Lung (tissue), 12 donors: Measurements from ENCODE around the gene LMBR1. TPM values are rescaled to one million over a fixed set of nuclear protein-coding genes. Genes with fewer than 3 reads are reported as not detected.
"Not testable (repeated sequence)": the region's sequence is repeated elsewhere in the genome, so short reads cannot be mapped to it uniquely, and the experiment has no call there.

Experiments used
- ATAC-seq: fragments of 200-7000 bp; cut with Tn5 transposase; one replicate; pipeline ENCODE4 v1.9.1; 2020; ENCODE audit warnings: moderate number of reproducible peaks; ENCODE audit not compliant: insufficient read depth, low FRiP score
- DNase-seq, 3 donors: peaks; one replicate each; pipeline ENCODE4 v3.0.0-alpha.2; 2013 to 2017
- H3K27ac ChIP-seq, 2 donors: one replicate each; pipeline ENCODE4 v1.5.1; 2013; ENCODE audit warnings: mild to moderate bottlenecking in 2 of 2, moderate library complexity in 2 of 2, control low read depth in 1 of 2, inconsistent platforms in 1 of 2, low read depth in 1 of 2, low read length in 1 of 2
- H3K27me3 ChIP-seq, 3 donors: one replicate each; pipeline ENCODE4 v1.5.1; 2013; ENCODE audit warnings: low read length in 2 of 3; ENCODE audit not compliant: control insufficient read depth in 3 of 3, insufficient read depth in 3 of 3
- H3K36me3 ChIP-seq, 4 donors: one replicate each; pipeline ENCODE4 v1.5.1; 2013; ENCODE audit warnings: low read length in 4 of 4, mild to moderate bottlenecking in 1 of 4, moderate library complexity in 1 of 4; ENCODE audit not compliant: control insufficient read depth in 4 of 4, insufficient read depth in 4 of 4
- H3K4me1 ChIP-seq, 5 donors: one replicate each; pipeline ENCODE4 v1.5.1; 2013; ENCODE audit warnings: low read length in 5 of 5, mild to moderate bottlenecking in 2 of 5, moderate library complexity in 1 of 5; ENCODE audit not compliant: control insufficient read depth in 5 of 5, insufficient read depth in 5 of 5
- H3K4me3 ChIP-seq: one replicate; pipeline ENCODE4 v1.5.1; 2013; ENCODE audit warnings: mild to moderate bottlenecking, control low read depth, moderate library complexity
- H3K9ac ChIP-seq, 2 donors: one replicate each; pipeline ENCODE4 v1.5.1; 2013; ENCODE audit warnings: low read length in 2 of 2, control low read depth in 1 of 2; ENCODE audit not compliant: insufficient read depth in 1 of 2
- H3K9me3 ChIP-seq, 4 donors: one replicate each; pipeline ENCODE4 v1.5.1; 2013; ENCODE audit warnings: low read length in 3 of 4, mild to moderate bottlenecking in 1 of 4, moderate library complexity in 1 of 4; ENCODE audit not compliant: control insufficient read depth in 4 of 4, insufficient read depth in 3 of 4
- CTCF ChIP-seq: IDR thresholded peaks from 2 replicates; pipeline ENCODE4 v1.5.1; 2012; ENCODE audit warnings: mild to moderate bottlenecking; ENCODE audit errors: control extremely low read depth, extremely low read depth
- WGBS, 2 donors: extraction: QIAGEN DNeasy Blood & Tissue Kit; methylation state at CpG; one replicate each; pipeline ENCODE4 v1.1.7; 2013; 5-methylcytosine and 5-hydroxymethylcytosine counted together
- polyA plus RNA-seq, 2 donors: library from polyadenylated mRNA; stranded (reverse); fragments of 200-250 nt; gene quantifications; one replicate each; pipeline ENCODE4 v1.2.1, GENCODE V29; 2013
- total RNA-seq, 2 donors: library from RNA; depleted of rRNA in 1 of 2; stranded (reverse); fragments of >200 nt in 1 of 2; gene quantifications; one replicate each; pipeline ENCODE4 v1.2.1, GENCODE V29; 2014 to 2021
- donor health status: control.
- donor health status: control.
- donor health status: Bipolar disorder and iron deficiency.
- donor health status: healthy.
- donor health status: DM: yes; HTN: yes; CAD: no.

LMBR1 gene
- total and polyA plus RNA-seq, 4 donors, result 9.7 to 119 (median 45.0) TPM

- no peak overlapping the region for H3K9ac ChIP-seq
- TF ChIP-seq CTCF, result no peak
- peaks cover 0 to 5% (median 0%) of the 10 kb centered on the region in 5 donors for H3K4me1 ChIP-seq
- DNase-seq (peak in 1 of 3 donors; percentile 40), ATAC-seq (no peak)
- no peaks in the 10 kb centered on the region for H3K36me3 ChIP-seq
- no peak overlapping the region for H3K27ac ChIP-seq
- no peaks in the 10 kb centered on the region for H3K9me3 ChIP-seq
- no peak overlapping the region for H3K4me3 ChIP-seq
- WGBS, 2 donors, result 76 to 83% methylated on average over 17 of the region's 17 CpGs
- H3K27me3 ChIP-seq, result no peaks in the 10 kb centered on the region
Observed at GRCh38 chr7:156927571-156928405, 34.8 kb upstream of the LMBR1 start.

GRCh38 chr7:156925821-156926220 is 32.8 kb upstream of the LMBR1 start:
- DNase-seq, result not testable (repeated sequence)
- 91 to 94% methylated on average over 10 to 12 of the region's 12 CpGs for WGBS, 2 donors

GRCh38 chr7:156922304-156922703 is 29.3 kb upstream of the LMBR1 start:
- H3K4me1 ChIP-seq, H3K4me3 ChIP-seq, H3K27ac ChIP-seq, ATAC-seq, H3K36me3 ChIP-seq, H3K27me3 ChIP-seq, H3K9ac ChIP-seq, H3K9me3 ChIP-seq, DNase-seq: not testable (repeated sequence)
- 83 to 88% methylated on average over 6 of the region's 6 CpGs for WGBS, 2 donors

More at GRCh38 chr7:156925821-156926220, 32.8 kb upstream of the LMBR1 start:
- H3K9me3 ChIP-seq, H3K36me3 ChIP-seq, ATAC-seq, H3K27me3 ChIP-seq, H3K9ac ChIP-seq, H3K4me1 ChIP-seq, H3K27ac ChIP-seq, H3K4me3 ChIP-seq: not testable (repeated sequence)

GRCh38 chr7:156920487-156921373 is 27.7 kb upstream of the LMBR1 start:
- not testable (repeated sequence) for H3K9me3 ChIP-seq, H3K27ac ChIP-seq, H3K36me3 ChIP-seq, ATAC-seq, DNase-seq, H3K4me1 ChIP-seq, H3K4me3 ChIP-seq, H3K27me3 ChIP-seq, H3K9ac ChIP-seq
- 86 to 91% methylated on average over 24 of the region's 24 CpGs for WGBS, 2 donors
